Breast epithelium (tissue), 3 donors: Measurements from ENCODE around the gene RPS6KB2.

Experiments used
- POLR2A ChIP-seq: fragments of 450-650 bp; IDR thresholded peaks from one replicate; pipeline ENCODE4 v1.6.1; 2016; ENCODE audit warnings: antibody characterized with exemption, mild to moderate bottlenecking, moderate library complexity
- TF ChIP-seq, protein P1 (sequence below), 3 donors: fragments of 450-650 bp; IDR thresholded peaks; one replicate each; pipeline ENCODE4 v1.5.1; 2016 to 2017; ENCODE audit warnings: antibody characterized with exemption in 3 of 3, mild to moderate bottlenecking in 3 of 3, moderate library complexity in 3 of 3

DNA sequence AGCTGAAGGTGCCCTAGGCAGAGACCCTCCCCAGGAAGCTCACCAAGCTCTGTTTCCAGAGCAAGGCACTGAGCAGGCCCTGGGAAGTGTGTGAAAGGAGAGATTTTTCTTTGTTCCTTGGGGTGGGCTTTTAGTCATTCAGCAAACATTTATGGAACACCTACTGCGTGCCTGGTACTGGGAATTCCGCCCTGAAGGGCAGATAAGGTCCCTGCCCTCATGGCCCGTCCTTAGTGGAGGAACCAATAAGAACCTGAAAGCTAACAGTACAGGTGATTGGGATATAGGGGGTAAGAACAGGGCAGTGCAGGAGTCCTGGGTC lies 36.9 kb downstream of the RPS6KB2 start:
- TF ChIP-seq, protein P1, sequence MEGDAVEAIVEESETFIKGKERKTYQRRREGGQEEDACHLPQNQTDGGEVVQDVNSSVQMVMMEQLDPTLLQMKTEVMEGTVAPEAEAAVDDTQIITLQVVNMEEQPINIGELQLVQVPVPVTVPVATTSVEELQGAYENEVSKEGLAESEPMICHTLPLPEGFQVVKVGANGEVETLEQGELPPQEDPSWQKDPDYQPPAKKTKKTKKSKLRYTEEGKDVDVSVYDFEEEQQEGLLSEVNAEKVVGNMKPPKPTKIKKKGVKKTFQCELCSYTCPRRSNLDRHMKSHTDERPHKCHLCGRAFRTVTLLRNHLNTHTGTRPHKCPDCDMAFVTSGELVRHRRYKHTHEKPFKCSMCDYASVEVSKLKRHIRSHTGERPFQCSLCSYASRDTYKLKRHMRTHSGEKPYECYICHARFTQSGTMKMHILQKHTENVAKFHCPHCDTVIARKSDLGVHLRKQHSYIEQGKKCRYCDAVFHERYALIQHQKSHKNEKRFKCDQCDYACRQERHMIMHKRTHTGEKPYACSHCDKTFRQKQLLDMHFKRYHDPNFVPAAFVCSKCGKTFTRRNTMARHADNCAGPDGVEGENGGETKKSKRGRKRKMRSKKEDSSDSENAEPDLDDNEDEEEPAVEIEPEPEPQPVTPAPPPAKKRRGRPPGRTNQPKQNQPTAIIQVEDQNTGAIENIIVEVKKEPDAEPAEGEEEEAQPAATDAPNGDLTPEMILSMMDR (IDR thresholded peaks at IDR 0.05): no peak
- no peak for TF ChIP-seq POLR2A
